HG02973 (cell line): Measurements from ENCODE around the gene COL15A1.
"Not testable (repeated sequence)": the region's sequence is repeated elsewhere in the genome, so short reads cannot be mapped to it uniquely, and the experiment has no call there.

Source experiments
- ATAC-seq: cut with Tn5 transposase; IDR thresholded peaks from one replicate; pipeline ENCODE4 v1.9.1; 2021; ENCODE audit warnings: moderate library complexity; ENCODE audit not compliant: unreplicated experiment

Gene COL15A1

DNA sequence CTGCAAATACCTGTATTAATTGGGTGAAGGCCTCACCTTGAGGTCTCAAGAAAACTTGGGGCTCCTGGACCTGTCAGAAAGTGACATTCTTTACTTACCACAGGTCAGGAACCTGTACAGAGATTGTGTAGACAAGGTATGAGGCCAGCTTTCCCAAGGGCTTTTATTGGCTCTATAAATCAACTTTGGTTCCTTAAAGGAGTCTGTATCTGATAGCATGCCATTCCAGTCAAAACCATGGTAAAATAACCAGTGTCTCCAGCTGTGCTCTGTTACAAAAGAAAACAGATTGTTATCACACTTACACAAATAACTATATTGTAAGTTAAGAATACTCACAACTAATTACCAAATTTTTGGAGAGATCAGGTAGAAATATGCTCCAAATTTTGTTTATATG, 64.5 kb downstream of the COL15A1 start:
- ATAC-seq: no peak

DNA sequence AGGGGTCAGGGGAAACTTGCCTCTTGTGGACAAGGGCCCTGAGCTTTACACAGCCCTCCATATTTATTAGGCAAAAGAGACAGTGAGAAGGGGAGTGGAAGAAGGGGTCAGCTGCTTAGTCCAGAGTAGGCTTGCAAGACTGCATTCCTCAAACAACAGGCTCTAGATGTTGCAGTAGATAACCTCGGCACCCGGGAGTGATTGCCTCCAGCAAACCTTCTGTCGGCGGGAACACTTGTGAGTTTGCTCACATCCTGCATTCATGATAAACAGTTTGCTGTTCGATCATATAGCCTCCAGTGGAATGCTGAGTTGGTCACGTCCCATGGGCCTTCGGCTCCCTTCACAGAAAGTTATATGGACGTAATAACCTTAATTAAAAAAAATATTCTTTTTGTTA, 66.7 kb downstream of the COL15A1 start:
- ATAC-seq: not testable (repeated sequence)

DNA sequence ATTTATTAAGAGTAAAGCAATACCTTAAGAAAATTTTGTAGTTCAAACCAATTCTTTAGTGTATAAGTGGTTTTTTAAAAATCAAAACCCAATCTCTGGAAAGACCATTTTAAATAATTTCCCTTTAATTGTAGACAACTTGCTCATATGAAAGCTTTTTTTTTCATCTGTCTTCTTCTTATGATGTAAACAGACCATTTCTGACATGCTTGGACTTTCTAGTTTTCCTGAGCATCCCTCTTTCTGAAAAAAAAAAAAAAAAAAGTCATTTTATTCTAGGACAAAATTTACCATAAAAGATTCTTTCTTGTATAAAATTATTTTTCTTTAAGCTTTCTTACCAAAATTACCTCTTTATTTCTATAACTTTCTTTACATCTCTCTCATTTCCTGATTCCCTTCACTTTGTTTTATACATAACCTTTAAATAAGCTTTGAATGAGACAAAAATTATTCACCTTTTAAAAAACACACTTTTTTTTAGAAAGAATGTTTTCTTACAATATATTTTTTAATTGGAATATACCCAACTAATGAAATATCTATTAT, 67.5 kb downstream of the COL15A1 start:
- no peak for ATAC-seq

- ATAC-seq: no peak
Measured at GRCh38 chr9:99012957-99013512, 69.3 kb downstream of the COL15A1 start.

DNA sequence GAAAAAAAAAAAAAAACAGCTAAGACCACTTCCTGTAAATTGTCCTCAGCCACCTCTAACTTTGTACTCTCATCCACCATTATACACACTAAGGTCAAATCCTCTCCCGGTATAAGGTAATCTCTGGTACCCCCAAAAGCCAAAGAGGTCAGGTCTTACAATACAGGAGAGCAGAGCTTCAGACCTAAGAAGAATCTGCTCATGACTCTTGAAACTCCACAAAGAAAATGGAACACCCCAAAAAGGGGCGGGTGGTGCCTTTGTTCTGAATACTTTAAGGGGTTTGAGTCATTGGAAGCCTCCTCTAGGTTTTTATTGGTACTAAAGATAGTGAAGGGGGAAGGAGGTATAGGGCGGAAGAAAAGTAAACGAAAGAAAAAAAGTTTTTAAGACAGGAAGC, 69.8 kb downstream of the COL15A1 start:
- ATAC-seq: no peak

DNA sequence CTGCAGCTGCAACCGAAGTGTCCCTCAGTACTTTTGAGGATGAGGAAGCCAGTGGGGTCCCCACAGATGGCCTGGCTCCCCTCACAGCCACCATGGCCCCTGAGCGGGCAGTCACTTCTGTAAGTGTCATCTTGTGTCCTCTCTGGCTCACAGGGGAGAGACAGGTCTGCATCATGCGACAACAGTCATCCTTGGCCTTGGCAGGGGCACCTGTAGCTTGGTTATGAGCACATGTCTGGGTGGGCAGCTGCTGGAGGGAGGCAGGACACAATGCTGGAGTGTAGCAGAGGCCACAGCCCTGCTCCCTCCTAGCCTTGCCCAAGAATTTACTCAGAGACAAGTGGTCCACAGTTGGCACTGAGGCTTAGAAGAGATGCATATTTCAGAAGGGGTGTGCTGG, 71.7 kb downstream of the COL15A1 start:
- ATAC-seq: no peak

GRCh38 chr9:99015890-99016289, 72.2 kb downstream of the COL15A1 start:
- no peak for ATAC-seq

- ATAC-seq: no peak
Measured at GRCh38 chr9:99016681-99017387, 73.1 kb downstream of the COL15A1 start.

- no peak for ATAC-seq
Measured at GRCh38 chr9:99018653-99019052, 74.9 kb downstream of the COL15A1 start.

- ATAC-seq: no peak
Measured at GRCh38 chr9:99019510-99020331, 76.0 kb downstream of the COL15A1 start.

GRCh38 chr9:99020786-99021436, 77.2 kb downstream of the COL15A1 start:
- ATAC-seq: no peak

DNA sequence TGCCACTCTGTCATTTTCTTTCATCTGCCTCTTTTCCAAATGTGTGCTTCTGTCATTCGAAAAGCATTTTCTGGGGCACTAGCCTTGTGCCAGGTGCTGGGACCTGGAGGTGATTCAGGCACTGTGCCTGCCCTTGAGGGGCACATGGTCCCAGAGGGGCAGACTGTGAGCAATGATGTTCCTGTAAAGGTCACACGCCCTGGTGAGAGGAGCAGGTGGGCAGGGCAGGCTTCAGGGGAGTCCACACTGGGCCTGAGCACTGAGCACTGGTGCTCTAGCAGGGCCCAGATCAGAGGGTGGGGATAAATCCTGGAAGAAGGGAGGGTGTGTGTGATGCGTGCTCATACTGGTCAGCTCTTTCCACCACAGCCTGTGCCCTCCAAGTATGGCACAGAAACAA, 77.8 kb downstream of the COL15A1 start:
- ATAC-seq: no peak

DNA sequence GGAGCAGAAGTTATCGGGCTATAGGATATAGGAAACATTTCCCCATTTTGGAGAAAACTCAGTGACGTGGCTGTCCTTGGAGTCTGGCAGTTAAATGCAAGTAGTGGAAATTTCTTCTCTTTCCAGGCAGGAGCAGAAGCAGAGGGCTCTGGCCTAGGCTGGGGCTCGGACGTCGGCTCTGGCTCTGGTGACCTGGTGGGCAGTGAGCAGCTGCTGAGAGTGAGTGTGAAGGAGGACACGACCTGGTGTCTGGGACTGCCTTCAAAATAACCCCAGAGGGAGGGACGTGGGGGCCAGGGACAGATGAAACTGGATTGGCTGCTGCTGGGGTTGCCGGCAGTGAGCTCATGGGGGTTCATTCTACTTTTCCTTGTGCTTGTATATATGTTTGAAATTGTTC, 79.5 kb downstream of the COL15A1 start:
- no peak for ATAC-seq

GRCh38 chr9:99023831-99024230, 80.1 kb downstream of the COL15A1 start:
- no peak for ATAC-seq

DNA sequence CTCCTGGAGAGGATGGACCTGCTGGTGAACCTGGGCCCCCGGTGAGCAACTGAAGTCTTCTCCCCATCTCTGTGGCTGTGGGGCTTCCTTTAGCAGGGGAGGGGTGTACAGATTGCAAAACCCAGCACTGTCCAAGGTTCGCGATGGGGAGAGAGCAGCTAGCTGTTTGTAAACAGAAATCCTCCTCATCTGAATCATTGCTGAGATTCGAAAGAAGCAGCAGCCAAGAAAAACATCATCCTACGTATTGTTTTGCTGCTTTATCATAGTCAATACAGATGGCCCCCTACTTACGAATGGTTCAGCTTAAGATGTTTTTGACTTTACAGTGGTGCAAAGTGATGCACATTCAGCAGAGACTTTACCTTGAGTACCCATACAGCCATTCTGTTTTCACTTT, 81.3 kb downstream of the COL15A1 start:
- no peak for ATAC-seq

- ATAC-seq: no peak
Measured at GRCh38 chr9:99025616-99026270, 82.0 kb downstream of the COL15A1 start.

- no peak for ATAC-seq
Measured at GRCh38 chr9:99026271-99026955, 82.7 kb downstream of the COL15A1 start.

DNA sequence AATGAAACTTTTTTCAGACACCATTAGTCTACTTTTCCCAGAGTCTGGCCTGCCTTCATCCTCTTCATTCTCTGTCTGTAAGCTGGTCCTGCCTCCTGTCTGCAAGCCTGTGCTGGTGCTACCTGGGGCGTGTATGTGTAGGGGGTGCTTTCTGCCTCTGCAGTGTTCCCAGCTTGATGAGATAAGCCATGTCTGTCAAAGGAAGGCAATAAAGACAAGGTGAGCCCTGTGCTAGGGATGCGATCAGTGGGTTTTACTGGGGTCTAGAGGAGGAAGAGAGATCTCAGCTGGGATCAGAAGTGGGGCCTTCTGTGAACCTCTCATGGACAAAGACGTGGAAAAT, 83.2 kb downstream of the COL15A1 start:
- no peak for ATAC-seq

- no peak for ATAC-seq
Measured at GRCh38 chr9:99027443-99027842, 83.7 kb downstream of the COL15A1 start.

DNA sequence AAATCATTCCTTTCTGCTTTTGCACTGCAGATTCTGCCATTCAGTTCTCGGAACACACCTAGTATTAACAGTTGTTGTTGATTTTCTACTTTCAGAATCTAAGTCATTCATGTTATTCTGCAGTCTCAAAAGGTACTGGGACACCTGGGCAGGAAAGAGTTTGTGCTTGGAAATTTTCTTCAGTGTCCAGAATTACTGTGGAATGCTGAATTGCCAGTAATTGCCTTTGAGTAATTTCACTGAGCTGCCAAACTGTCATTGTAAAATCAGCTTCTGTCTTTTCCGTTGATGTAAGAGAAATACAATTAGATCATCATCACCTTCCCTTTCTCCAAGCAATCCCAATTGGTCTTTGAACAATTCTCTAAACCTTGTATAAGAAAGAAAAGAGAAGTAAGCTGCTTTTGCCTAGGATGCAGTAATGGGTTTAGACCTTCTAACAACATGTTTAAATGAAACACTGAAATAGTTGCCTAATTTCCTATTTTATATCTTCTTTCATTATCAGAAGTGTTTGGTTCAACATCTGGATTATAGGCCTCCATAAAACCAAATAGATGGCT, 85.5 kb downstream of the COL15A1 start:
- ATAC-seq: no peak
